ENCODE results near the gene TXLNA.

Gene TXLNA

DNA sequence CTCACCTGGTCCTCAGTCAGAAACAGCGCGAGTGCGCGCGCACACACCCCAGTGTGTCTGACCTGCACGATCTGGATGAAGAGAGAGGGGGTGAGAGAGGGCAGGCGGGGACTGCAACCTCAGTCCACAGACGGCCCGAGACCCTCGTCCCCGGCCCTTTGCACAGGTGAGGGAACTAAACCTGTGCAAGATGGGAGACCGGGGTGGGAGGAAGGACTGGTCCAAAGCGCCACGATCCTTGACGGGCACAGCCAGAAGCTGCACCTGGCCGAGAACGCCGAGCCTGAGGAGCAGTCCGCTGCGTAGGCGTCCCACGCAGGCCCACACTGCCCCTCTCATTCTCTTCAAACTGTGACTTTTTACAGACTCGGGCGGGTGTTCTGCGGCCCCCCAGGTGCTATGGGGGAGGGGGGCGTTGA, 25.5 kb downstream of the TXLNA start:
- DNase-seq (ENCODE audit: low read depth in 1 of 2, low spot score in 1 of 2): no peak
- TF ChIP-seq JUND (IDR thresholded peaks at IDR 0.05; ENCODE audit: low read depth): no peak
- in situ Hi-C loops (cut with HindIII; ENCODE audit: low pct_unique_long_range_greater_than_20kb, low sequenced_read_pairs): no loop called here

- peak; percentile 66 to 86 for DNase-seq (ENCODE audit: low read depth in 1 of 2, low spot score in 1 of 2)
- TF ChIP-seq JUND (IDR thresholded peaks at IDR 0.05; ENCODE audit: low read depth): no peak
- in situ Hi-C loops (cut with HindIII; ENCODE audit: low pct_unique_long_range_greater_than_20kb, low sequenced_read_pairs): no loop called here
Measured at GRCh38 chr1:32205401-32206370, 26.2 kb downstream of the TXLNA start, which contains the start of gene IQCC. TSS of gene IQCC (plus strand) at chr1:32205671. CDS start at chr1:32205682, 11 bp downstream.

GRCh38 chr1:32208469-32208868, 29.0 kb downstream of the TXLNA start:
- TF ChIP-seq JUND (IDR thresholded peaks at IDR 0.05; ENCODE audit: low read depth): no peak
- no peak for DNase-seq (ENCODE audit: low read depth in 1 of 2, low spot score in 1 of 2)
- in situ Hi-C loops (cut with HindIII; ENCODE audit: low pct_unique_long_range_greater_than_20kb, low sequenced_read_pairs): no loop called here

GRCh38 chr1:32208891-32209328, 29.4 kb downstream of the TXLNA start, which contains the start of gene DCDC2B:
TSS of gene DCDC2B (plus strand) at chr1:32209089. CDS start at chr1:32209094, 5 bp downstream.
- in situ Hi-C loops (cut with HindIII; ENCODE audit: low pct_unique_long_range_greater_than_20kb, low sequenced_read_pairs): no loop called here
- no peak for TF ChIP-seq JUND (IDR thresholded peaks at IDR 0.05; ENCODE audit: low read depth)
- DNase-seq (ENCODE audit: low read depth in 1 of 2, low spot score in 1 of 2): peak in 1 of 2 experiments; percentile 51

DNA sequence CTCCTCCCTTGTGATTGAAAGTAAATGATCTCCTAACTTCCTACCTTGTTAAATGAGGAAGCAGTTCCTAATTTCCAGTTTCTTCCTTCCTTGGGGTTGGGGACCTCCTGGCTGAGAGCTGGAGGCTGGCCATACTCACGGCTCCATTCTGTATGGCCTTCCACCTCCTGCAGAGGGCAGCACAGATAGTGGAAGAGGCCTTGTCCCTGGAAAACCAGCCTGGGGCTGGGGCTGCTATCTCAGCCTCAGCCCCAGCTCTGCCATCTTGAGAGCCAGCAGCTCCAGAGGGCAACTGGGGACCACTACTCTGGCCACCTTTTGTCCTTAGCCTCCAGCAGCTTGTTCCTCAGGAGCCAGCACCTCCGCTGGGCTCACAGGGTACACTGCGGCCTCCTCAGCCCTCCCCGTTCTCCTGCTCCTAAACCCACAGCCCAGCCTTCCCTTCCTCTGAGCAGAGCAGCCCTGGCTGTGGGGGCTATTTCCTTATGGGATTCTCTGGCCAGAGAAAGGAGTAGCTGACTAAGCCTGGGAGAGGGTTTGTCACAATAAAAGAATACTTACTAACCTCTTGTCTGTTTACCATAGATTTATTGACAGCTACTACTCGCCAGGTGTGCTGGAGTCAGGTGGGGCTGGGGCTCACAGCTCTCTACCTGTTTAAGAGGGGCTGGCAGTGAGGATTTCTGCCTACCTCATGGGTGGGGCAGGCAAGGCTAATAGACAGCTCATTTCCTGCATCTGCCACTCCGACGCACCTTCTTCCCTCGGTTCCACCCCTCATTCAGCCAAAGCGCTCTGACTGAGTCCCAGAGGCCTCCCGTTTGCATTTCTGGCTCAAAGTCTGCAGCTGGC, 36.4 kb downstream of the TXLNA start:
- peak; percentile 30 to 64 for DNase-seq (ENCODE audit: low read depth in 1 of 2, low spot score in 1 of 2)
- TF ChIP-seq JUND (IDR thresholded peaks at IDR 0.05; ENCODE audit: low read depth): no peak
- in situ Hi-C loops (cut with HindIII; ENCODE audit: low pct_unique_long_range_greater_than_20kb, low sequenced_read_pairs): no loop called here

- in situ Hi-C loops (cut with HindIII; ENCODE audit: low pct_unique_long_range_greater_than_20kb, low sequenced_read_pairs): no loop called here
- TF ChIP-seq JUND (IDR thresholded peaks at IDR 0.05; ENCODE audit: low read depth): no peak
Measured at GRCh38 chr1:32216566-32216965, 37.1 kb downstream of the TXLNA start.

DNA sequence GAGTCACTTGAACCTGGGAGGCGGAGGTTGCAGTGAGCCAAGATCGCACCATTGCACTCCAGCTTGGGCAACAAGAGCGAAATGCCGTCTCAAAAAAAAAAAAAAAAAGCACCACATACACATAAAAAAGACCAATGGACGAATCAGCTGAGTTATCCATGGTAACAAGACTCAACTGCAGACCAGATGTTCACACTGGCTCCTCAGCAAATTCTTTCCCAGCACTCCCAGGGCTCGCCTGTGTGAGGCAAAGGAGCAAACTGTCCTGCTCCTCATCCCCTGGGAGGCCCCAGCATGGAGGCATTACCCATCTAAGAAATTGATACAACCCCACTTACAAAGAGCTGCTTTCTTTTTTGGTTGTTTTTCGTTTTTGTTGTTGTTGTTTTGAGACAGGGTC, 39.5 kb downstream of the TXLNA start:
- DNase-seq (ENCODE audit: low read depth in 1 of 2, low spot score in 1 of 2): no peak
- in situ Hi-C loops (cut with HindIII; ENCODE audit: low pct_unique_long_range_greater_than_20kb, low sequenced_read_pairs): no loop called here

More at GRCh38 chr1:32216566-32216965, 37.1 kb downstream of the TXLNA start:
- DNase-seq (ENCODE audit: low read depth in 1 of 2, low spot score in 1 of 2): no peak

GRCh38 chr1:32220746-32221580, 41.5 kb downstream of the TXLNA start:
- DNase-seq (ENCODE audit: low read depth in 1 of 2, low spot score in 1 of 2): no peak
- TF ChIP-seq JUND (IDR thresholded peaks at IDR 0.05; ENCODE audit: low read depth): no peak
- in situ Hi-C loops (cut with HindIII; ENCODE audit: low pct_unique_long_range_greater_than_20kb, low sequenced_read_pairs): no loop called here

More for the DNA sequence above, 39.5 kb downstream of the TXLNA start:
- no peak for TF ChIP-seq JUND (IDR thresholded peaks at IDR 0.05; ENCODE audit: low read depth)

DNA sequence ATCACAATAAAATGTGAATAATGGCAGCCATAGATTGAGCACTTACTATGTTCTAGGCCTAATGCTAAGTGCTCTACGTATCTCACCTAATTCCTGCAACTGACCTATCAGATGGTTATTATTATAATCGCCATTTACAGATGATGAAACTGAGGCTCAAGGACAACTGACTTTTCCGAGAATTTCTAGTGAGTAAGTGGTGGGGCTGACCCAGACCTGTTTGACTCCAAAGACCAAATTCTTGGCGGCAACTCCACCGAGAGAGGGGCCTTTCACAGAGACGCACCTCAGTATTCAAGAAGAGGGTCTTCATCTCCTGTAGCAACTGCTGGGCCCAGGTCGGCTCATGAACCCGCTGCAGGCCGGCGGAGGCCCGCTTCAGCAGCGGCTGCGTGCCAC, 42.1 kb downstream of the TXLNA start:
- no peak for DNase-seq (ENCODE audit: low read depth in 1 of 2, low spot score in 1 of 2)
- in situ Hi-C loops (cut with HindIII; ENCODE audit: low pct_unique_long_range_greater_than_20kb, low sequenced_read_pairs): no loop called here
- TF ChIP-seq JUND (IDR thresholded peaks at IDR 0.05; ENCODE audit: low read depth): no peak

DNA sequence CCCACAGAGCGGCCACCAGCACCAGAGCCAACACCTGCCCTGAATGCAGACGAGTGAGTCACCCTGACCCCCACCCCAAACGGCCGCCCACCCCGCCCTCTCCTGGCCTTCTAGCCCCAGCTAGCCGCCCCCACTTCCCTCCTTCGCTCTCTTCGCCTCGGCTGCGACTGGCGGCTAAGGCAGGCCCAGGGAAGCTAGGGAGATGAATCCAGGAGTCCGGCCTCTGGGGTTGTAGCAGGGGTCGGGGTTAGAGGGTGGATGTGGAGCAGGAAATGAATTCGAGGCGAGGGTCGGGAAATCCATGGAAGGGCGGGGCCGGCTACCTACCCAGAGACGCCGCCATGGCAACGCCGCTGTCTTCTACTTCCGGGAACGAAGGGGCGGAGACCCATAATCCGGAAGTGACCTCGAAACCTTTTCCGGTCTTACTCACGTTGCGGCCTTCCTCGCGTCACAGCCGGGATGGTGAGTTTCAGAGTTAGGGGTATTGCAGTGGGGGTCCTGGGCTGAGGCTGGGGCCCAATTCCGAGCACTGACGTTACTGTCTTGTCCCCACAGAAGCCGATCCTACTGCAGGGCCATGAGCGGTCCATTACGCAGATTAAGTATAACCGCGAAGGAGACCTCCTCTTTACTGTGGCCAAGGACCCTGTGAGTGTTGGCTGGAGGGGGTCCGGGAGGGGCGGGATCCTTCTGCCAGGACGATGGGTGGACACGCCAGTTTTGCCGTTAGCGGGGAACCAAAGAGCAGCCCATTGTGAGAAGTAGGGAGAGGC, 42.7 kb downstream of the TXLNA start, which contains the start of the genes EIF3I and TMEM234:
Gene EIF3I, plus strand, starts transcription at position 428 of the 776 bp plus-strand sequence. Its CDS starts 35 bp downstream, at position 463.
Gene TMEM234, minus strand, starts transcription at position 374 of the 776 bp plus-strand sequence. Its CDS starts 31 bp downstream, at position 343.
- TF ChIP-seq JUND (IDR thresholded peaks at IDR 0.05; ENCODE audit: low read depth): no peak
- in situ Hi-C loops (cut with HindIII; ENCODE audit: low pct_unique_long_range_greater_than_20kb, low sequenced_read_pairs): no loop called here
- peak; percentile 72 to 86 for DNase-seq (ENCODE audit: low read depth in 1 of 2, low spot score in 1 of 2)

DNA sequence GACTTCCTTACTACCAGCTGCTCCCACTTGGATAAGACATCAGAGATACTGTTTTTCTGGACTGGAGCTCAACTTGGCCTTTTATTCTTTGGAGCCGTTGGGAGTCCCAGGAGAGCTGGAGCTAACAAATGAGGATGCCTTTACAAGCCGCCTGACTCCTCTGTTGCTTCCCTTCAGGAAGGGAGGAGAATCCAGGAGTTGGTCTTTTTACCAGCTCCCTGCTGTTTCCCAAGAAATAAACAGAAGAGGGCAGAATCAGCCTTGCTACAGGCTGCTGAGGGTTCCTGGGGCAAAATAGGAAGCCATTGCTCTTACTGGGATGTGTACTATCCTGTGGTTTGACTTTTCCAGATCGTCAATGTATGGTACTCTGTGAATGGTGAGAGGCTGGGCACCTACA, 44.2 kb downstream of the TXLNA start:
- DNase-seq (ENCODE audit: low read depth in 1 of 2, low spot score in 1 of 2): no peak
- no peak for TF ChIP-seq JUND (IDR thresholded peaks at IDR 0.05; ENCODE audit: low read depth)
- in situ Hi-C loops (cut with HindIII; ENCODE audit: low pct_unique_long_range_greater_than_20kb, low sequenced_read_pairs): no loop called here

Measured in T47D (cell line).